ENCODE data around the gene FAM171A1.

Gene FAM171A1

DNA sequence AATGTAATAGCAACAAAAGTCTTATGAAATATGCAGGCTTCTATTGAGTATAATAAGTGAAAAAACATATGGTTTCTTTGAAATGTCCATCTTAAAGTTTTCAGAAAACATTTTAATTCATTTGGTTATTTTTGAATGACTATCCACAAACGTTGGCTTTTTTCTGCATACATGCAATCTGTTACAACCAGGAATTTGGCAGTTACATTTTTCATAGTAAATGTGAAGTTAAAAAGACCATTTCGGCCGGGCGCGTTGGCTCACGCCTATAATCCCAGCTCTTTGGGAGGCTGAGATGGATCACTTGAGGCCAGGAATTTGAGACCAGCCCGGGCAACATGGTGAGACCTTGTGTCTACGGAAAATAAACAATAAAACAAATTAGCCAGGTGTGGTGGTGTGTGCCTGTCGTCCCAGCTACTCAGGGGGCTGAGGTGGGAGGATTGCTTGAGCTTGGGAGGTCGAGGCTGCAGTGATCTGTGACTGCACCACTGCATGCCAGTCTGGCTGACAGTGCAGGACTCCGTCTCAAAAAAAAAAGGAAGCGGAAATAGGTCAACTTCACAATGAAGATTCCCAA is 128.7 kb downstream of the FAM171A1 start:
- no peak for DNase-seq (ENCODE audit: low read depth)

DNA sequence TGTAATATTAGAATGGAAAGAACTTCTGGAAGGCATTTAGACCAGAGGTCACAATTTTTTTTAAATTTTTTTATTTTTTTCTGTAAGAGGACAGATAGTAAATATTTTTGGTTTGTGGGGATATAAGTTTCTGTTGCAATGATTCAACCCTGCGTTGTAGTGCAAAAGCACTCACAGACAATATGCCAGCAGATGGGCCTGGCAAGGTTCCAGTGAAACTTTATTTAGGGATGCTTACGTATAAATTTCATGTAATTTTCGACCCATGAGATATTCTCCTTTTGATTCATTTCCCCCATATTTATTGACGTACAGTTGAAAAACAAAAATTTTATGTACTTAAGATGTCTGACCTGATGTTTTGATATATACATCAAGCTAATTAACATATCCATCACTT is 129.8 kb downstream of the FAM171A1 start:
- DNase-seq (ENCODE audit: low read depth) = no peak

DNA sequence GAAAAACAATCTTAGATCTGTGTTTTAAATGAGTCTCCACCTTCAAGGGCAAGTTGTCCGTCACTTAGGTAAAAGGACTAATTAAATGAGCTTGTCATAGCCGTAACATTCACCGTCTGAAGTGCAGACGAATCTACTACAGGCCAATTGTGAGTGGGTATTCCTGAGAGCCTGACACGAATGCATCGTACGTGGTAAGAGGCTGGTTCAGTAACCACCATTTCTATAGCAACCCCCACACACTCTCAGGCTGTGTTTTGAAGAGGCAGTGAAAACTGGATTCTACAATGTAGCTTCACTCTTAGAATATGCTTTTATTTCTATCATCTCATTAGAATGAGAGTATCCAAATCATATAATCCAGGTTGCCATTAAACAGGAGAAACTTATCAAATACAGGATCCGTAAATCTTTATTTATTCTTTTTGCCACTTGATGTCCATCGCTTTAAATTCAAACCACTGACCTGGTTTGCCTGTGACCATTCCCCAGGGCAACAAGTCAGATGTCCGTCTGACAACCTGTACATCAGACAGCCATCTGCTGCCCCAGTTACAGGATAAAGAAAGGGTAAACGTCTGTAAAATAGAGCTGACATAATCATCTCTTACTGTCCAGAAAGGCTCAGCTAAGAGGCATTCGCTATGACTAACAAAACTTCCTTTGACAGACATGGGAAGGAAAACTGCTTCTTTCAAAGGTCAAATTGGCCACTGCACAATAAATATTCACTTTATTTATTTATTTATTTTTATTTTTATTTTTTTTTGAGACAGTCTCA is 132.3 kb downstream of the FAM171A1 start:
- no peak for DNase-seq (ENCODE audit: low read depth)

DNA sequence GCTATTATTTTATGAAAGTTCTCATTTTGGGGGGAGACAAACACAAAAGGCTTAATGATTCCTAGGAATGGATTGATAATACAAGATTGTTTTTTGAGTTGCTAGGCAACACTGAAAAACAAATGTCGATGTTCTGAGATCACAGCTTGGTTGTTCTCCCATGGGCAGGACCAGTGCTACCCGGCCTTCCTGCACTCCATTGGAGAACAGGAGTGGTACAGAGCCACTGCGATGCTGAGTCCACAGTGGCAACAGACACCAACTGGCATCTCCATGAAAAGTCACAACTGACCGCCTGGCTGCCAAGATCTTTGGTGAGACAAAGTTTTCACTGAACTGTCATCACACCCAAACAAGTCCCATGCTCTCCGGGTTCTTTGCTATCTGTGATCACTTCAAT is 133.7 kb downstream of the FAM171A1 start:
- no peak for DNase-seq (ENCODE audit: low read depth)

DNA sequence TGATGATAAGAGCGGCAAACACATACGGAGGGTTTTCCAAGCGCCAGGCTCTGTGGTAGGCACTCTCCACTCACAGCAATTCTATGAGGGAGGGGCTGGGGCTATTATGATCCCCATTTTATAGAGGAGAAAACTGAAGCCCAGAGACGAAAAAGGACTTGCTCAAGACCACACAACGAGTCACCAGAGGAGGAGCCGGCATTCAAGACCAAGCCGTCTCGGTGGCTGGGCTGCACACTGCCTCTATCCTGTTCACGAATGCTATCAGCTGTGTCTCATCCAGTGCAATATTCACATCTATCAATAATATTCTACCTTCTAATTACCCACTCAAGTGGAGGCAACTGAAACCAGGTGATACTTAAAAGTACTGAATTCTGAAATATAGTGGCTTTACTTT is 134.7 kb downstream of the FAM171A1 start:
- DNase-seq (ENCODE audit: low read depth) = no peak

DNA sequence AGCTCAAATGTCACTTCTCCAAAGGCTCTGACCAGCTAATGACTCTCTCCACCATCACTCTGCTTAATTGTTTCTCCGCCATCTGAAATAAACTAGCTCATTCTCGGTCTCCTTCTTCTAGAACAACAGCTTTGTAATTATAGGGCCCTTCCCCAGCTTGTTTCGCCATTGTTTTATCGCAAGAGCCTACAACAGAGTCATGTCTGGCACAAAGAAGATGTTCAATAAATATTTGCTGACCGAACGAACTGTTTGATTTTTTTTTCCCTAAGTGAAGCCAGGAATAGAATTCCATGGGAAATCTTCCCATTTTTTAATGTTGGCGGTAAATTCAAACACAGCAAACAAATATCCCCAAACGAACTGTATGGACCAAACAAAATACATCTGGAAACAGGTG is 138.8 kb downstream of the FAM171A1 start:
- no peak for DNase-seq (ENCODE audit: low read depth)

DNA sequence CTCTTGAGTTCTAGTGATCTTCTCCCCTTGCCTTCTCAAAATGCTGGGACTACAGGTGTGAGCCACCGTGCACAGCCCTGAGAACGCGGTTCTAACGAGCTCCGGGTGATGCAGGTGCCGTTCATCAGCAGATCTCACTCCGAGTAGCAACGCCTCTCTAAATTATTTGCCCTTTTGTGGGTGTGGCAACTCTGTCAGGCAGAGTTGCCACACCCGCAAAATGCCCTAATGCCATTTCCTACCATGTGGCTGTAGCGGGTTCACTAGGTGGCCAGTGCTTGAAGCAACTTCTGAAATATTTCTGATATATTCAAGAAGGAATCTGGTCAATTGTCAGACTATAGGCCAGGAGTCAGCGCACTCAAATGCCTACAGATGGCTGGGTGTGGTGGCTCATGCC is 139.7 kb downstream of the FAM171A1 start:
- DNase-seq (ENCODE audit: low read depth) = no peak

DNA sequence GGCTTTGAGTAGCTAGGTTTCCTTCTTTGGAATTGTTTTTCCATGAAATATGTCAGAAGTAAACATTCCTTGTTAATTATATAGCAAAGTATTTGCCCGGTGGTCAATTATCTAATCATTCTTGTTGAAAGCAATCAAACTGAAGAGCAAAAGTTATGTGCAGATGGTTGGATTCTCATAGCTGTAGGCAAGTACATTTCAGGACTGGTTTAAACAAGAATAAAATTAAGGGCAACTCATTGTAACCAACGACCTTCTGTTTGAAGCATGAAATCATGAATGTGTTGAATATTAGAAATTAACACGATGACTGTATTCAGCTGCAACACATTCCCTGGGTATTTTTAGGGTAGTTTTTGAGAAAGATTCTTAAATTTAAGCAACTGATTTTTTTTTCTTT is 140.8 kb downstream of the FAM171A1 start:
- DNase-seq (ENCODE audit: low read depth) = no peak

DNA sequence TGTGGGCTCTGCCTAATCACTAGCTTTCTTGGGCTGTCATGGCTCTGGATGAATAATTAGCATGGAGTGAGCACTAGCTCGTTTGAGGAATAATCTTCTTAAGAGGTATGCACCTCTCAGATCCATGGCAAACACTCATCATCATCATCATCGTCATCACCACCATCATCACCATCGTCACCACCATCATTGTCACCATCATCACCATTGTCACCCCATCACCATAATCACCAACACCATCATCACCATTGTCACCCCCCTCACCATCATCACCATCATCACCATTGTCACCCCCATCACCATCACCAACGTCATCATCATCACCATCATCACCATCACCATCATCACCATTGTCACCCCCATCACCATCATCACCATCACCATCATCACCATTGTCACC is 141.8 kb downstream of the FAM171A1 start:
- no peak for DNase-seq (ENCODE audit: low read depth)

DNA sequence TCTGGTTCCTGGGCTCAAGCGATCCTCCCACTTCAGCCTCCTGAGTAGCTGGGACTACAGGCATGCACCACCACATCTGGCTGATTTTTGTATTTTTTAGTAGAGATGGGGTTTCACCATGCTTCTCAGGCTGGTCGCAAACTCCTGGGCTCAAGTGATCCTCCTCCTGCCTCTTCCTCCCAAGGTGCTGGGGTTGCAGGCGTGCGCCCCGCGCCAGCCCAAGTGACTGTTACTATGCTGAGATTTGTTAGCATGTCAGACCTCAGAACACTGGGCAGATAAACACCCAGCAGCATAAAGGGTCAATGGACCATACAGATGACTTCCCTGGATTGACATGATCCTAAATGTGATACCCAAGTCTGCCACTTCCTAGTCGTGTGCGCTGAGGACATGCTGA is 142.7 kb downstream of the FAM171A1 start:
- DNase-seq (ENCODE audit: low read depth) = no peak

DNA sequence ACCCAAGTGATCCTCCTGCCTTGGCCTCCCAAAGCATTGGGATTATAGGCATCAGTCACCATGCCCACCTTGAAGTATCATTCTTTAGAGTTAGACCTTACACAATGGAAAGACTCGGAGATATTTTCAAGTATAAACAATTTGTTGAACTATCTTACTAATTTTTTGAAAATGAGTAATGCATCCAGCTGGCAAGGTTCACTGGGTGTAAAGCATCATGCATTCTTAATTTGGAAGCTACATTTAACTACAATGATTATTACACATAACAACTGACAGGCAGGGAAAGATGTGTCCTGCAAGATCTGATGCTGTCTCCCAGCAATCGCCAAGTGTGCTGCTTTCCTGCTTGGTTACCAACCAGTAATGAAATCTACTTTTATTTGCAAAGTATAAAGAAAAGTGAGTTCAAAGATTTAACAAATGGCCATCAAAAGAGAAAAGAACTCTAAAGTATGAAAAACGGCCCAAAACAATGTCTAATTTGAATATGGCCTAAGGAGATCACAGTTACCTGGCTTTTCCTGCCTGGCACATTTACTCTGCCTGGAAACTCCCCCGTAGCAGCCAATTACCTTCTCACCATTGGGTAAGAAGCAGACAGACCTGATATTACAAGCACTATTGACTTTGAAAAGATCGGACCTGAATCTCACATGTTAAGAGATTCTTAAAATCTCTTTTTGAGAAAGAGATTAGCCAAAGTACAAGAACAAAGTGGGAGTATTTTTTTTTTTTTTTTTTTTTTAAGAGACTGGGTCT is 143.3 kb downstream of the FAM171A1 start:
- no peak for DNase-seq (ENCODE audit: low read depth)

DNA sequence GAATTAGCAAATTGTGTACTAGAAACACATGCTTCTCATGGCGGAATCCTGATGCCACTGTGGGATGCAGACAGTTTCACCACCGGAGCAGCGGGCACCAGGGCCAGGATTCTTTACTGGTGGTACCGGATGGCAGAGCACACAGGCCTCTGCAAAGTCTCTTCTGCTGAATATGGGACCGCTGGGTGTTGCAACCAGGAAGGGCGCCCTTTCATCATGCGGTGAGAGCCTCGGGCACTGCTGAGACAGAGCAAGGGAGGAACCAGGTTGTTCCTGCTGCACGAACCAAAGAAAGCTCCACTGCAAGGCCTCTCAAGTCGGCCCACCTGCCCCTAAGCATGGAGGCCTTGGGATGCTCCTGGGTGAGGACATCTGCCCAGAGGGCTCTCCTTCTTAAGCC is 145.6 kb downstream of the FAM171A1 start:
- DNase-seq (ENCODE audit: low read depth) = no peak

DNA sequence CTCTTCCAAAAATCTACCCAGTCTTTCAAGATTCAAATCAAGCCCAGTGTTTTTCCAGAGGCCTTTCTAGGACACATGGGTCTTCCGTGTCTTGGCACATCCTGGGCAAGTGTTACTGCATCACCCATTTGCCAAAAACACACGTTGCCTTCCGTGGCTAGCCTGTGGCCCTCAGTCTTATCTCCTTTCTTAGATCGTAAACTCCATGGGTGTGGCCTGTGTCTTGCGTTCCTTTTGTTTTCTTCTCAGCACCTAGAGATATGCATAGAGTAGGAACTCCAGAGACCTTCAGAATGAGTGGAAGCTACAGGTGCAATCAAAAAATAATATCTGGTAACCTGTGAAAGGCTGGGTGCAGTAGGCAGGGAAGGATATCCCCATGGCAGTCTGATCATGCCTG is 146.1 kb downstream of the FAM171A1 start:
- DNase-seq (ENCODE audit: low read depth) = no peak

DNA sequence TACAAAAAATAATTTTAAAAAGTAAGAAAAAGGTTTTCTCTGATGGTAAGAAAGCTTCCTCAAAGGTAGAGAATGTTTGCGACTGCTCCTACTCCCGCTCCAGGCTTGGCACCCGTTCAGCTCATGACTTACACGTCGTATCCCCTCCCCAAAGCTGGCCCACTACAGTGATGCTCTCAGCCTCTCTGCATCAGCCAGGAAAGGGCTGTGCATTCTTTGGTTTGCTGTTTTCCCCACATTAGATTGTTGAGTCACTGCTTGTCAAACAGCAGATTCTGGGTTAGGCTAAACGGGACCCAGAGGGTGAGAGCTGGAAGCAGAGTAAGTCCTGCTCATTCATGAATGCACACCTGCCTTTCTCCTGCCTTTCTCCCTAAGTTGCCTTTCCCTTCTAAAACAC is 147.9 kb downstream of the FAM171A1 start:
- DNase-seq (ENCODE audit: low read depth) = no peak

DNA sequence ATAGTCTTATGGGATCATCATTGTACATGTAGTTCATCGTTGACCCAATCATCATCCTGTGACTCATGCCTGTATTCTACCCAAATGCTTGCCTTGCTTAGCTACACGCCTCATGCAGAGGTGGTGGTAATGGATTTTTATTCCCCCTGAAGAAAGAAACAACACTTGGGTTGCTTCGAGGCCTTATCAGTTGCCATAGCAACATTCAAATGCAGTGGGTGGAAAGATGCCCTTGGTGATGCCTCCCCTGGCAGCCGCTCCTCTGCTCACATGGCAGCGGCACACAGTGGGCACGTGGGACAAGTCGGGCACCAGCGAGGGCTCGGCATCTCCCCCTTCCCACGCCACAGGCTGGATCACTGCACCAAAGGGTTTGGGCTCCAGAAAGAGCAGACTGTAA is 148.6 kb downstream of the FAM171A1 start:
- no peak for DNase-seq (ENCODE audit: low read depth)

DNA sequence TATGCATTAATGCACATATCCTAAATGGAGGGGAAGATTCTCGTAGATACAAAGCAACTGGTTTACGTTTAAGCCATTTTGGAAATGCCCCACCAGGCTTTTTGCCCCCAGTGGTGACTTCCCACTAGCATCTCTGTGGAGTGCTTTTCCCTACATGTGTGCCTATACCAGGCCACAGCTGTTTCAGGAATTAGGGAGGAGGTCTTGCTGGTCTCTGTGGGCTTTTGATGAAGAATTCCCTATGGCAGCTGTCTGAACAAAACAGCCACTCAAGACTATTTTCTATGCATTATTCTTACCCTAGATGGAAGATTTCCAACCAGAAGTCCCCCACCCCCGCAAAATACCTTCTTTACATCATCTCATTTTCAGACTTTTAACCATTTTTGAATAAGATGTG is 150.6 kb downstream of the FAM171A1 start:
- DNase-seq (ENCODE audit: low read depth) = no peak

DNA sequence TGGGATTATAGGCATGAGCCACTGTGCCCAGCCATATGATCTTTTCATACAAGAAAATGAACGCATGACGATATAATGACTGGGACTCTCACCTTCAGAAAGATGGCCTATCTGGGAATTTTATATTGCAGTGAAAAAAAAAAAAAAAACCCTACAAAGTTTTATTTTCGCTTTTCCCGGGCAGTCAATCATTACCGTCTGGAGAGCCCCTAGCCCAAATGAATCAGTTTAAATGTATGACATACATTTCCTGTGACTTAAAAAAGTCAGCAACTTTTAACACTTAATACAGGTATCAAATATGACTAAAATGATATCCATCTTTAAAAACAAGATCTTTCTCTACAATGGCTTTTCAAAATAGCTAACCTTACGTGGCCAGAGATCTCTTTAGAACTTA is 154.4 kb downstream of the FAM171A1 start:
- no peak for DNase-seq (ENCODE audit: low read depth)

DNA sequence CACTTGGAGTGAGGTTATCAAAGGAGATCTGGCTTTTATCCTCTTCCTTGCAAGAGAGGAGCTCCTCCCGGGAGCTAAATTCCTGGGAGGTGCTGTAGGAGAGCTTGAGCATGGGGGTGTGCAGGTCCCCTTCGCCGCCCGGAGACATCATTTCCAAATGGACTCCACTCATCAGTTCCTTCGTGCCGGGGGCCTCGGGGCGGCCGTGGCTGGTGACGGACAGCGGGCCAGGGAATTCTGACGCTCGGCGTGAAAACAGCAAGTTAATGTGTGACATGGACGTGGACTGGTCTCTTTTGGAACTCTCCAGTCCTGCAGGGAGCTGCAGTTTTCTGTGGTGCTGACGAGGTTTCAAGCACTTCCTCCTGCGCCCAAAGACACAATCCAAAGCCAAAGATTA is 156.9 kb downstream of the FAM171A1 start:
- DNase-seq (ENCODE audit: low read depth) = no peak

DNA sequence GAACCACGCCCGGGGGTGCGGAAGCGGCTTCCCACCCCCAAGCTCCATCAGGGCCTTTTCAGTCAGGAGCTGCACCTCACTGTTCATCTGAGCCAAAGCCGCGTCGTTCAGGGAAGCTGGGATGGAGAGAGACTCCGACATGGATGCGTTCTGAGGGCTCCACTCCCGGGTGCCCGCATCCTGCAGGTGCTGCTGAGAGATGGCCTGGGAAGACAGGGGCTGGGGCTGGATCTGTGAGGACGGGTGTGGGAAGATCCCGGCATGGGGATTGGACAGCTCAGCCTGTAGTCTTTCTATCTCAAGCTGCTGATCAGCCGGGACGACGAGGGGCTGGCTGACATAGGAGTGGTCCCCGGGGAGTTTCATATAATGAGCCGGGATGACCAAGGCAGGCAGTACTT is 157.6 kb downstream of the FAM171A1 start:
- DNase-seq (ENCODE audit: low read depth) = no peak

DNA sequence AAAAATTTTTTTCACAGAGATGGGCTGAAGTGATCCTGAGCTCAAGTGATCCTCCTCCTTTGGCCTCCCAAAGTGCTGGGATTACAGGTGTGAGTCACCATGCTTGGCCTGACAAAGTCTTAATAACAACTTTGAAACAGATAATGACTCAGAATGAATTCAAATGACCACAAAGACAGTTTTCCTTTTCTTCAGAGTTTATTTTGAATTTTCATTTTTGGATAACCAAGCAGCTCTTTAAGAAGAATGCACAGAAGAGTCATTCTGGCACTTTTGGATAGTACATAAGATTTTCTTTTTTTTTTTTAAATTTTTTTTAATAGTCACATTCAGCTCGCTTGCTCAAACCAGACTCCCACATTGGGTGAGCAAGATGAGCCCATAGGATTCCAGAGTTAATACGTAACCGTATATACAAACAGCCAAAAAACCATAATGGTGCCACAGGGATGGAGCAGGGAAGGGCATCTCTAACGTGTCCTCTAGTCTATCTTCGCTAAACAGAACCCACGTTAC is 159.6 kb downstream of the FAM171A1 start:
- no peak for DNase-seq (ENCODE audit: low read depth)

DNA sequence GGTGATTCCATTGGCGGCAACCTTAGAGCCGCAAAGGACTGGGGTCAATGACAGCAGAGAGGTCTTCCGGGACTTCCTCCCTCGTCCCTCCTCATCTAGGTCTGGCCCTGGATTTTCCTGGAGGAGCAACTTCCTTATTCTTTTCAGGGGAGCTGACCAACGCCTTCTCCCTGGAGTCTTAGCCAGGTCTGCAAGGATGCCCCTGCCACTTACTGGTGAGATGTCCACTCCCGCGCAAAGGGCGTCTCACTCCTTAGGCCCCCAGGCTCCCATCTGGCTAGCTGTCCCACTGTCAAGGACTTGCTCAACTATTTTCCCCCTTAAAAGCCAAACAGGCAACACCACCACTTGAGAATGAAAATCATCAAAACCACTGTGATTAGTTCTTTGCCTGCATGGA is 160.6 kb downstream of the FAM171A1 start:
- DNase-seq (ENCODE audit: low read depth) = no peak

DNA sequence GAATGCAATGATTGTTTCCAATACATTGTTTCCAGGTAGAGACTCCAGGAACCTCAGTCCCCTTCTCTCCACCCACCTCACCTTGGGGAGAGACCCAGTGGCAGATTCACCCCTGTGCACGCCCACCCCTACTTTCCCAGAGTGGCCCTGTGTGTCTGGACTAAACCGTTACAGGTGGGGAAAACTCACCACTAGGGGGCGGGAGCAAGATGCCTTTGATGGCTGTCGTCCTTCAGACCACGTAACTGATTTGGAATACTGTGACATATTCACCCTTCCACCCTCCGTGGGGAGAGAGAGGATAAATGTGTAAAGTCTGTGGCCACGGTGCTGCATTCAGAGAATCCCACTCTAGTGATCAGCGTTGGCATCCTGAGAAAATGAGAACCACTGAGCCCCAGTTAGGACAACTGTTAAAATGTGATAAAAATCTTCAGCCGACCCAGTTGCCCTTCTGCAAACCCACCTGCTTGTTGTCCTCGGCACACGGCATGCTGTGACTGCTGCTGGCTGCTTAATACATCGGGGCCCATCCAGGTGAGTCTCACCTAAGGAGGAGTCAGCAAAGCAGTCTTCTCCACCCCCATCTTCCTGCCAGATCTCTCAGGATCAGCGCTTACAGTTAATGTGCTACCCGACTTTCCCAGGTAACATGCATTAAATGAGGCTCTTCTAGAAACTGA is 161.1 kb downstream of the FAM171A1 start:
- peak; percentile 75 for DNase-seq (ENCODE audit: low read depth)

DNA sequence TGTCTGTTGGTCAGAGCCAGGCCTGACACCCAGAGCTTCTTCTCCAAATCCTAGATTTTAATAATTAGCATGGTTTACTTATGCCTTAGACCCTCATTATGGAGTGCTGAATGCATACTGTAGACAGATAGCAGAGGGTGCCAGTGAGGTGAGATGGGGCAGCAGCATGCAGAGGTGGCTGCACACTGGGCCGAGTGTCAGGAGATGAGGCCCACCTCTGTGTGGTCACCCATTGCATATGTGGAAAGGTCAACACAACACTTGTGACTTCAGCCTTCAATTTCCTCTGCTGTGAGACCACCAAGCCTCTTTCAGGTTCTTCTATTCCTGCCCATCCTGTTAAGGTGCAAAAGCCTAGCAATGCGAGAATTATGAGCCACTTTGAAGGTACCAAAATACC is 162.9 kb downstream of the FAM171A1 start:
- no peak for DNase-seq (ENCODE audit: low read depth)
